Measurements from ENCODE around the gene OCRL. TPM values are rescaled to one million over a fixed set of nuclear protein-coding genes. Genes with fewer than 3 reads are reported as not detected.

Gene OCRL
- total and polyA plus RNA-seq, 2 experiments from 2014 or later = 3.9 to 16.5 TPM

DNA sequence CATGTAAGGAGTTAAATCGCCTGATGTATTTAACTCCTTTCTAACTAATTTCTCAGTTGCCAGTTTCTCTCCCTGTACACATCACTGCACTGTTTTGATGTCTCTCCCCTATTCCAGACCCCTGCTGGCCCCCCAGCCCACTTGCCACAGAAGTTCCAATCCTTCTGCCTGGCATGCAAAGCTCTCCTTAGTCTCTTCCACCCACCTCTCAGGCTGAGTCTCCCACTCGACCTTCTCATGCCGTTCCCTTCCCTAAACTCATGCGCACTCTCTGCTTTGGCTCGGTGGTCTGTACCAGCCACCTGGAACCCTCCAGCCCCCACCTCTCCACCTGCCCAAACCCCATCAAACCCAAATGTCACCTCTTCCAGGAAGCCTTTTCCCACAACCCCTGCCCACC lies 57.8 kb downstream of the OCRL start (continued):
- TF ChIP-seq, protein P1, sequence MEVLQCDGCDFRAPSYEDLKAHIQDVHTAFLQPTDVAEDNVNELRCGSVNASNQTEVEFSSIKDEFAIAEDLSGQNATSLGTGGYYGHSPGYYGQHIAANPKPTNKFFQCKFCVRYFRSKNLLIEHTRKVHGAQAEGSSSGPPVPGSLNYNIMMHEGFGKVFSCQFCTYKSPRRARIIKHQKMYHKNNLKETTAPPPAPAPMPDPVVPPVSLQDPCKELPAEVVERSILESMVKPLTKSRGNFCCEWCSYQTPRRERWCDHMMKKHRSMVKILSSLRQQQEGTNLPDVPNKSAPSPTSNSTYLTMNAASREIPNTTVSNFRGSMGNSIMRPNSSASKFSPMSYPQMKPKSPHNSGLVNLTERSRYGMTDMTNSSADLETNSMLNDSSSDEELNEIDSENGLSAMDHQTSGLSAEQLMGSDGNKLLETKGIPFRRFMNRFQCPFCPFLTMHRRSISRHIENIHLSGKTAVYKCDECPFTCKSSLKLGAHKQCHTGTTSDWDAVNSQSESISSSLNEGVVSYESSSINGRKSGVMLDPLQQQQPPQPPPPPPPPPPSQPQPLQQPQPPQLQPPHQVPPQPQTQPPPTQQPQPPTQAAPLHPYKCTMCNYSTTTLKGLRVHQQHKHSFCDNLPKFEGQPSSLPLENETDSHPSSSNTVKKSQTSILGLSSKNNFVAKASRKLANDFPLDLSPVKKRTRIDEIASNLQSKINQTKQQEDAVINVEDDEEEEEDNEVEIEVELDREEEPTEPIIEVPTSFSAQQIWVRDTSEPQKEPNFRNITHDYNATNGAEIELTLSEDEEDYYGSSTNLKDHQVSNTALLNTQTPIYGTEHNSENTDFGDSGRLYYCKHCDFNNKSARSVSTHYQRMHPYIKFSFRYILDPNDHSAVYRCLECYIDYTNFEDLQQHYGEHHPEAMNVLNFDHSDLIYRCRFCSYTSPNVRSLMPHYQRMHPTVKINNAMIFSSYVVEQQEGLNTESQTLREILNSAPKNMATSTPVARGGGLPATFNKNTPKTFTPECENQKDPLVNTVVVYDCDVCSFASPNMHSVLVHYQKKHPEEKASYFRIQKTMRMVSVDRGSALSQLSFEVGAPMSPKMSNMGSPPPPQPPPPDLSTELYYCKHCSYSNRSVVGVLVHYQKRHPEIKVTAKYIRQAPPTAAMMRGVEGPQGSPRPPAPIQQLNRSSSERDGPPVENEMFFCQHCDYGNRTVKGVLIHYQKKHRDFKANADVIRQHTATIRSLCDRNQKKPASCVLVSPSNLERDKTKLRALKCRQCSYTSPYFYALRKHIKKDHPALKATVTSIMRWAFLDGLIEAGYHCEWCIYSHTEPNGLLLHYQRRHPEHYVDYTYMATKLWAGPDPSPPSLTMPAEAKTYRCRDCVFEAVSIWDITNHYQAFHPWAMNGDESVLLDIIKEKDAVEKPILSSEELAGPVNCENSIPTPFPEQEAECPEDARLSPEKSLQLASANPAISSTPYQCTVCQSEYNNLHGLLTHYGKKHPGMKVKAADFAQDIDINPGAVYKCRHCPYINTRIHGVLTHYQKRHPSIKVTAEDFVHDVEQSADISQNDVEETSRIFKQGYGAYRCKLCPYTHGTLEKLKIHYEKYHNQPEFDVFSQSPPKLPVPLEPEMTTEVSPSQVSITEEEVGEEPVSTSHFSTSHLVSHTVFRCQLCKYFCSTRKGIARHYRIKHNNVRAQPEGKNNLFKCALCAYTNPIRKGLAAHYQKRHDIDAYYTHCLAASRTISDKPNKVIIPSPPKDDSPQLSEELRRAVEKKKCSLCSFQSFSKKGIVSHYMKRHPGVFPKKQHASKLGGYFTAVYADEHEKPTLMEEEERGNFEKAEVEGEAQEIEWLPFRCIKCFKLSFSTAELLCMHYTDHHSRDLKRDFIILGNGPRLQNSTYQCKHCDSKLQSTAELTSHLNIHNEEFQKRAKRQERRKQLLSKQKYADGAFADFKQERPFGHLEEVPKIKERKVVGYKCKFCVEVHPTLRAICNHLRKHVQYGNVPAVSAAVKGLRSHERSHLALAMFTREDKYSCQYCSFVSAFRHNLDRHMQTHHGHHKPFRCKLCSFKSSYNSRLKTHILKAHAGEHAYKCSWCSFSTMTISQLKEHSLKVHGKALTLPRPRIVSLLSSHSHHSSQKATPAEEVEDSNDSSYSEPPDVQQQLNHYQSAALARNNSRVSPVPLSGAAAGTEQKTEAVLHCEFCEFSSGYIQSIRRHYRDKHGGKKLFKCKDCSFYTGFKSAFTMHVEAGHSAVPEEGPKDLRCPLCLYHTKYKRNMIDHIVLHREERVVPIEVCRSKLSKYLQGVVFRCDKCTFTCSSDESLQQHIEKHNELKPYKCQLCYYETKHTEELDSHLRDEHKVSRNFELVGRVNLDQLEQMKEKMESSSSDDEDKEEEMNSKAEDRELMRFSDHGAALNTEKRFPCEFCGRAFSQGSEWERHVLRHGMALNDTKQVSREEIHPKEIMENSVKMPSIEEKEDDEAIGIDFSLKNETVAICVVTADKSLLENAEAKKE (CRISPR knock-in tag; IDR thresholded peaks at IDR 0.05) = no peak
- TF ChIP-seq JUNB (IDR thresholded peaks at IDR 0.05; ENCODE audit: unreplicated experiment) = no peak
- TF ChIP-seq, protein P2, sequence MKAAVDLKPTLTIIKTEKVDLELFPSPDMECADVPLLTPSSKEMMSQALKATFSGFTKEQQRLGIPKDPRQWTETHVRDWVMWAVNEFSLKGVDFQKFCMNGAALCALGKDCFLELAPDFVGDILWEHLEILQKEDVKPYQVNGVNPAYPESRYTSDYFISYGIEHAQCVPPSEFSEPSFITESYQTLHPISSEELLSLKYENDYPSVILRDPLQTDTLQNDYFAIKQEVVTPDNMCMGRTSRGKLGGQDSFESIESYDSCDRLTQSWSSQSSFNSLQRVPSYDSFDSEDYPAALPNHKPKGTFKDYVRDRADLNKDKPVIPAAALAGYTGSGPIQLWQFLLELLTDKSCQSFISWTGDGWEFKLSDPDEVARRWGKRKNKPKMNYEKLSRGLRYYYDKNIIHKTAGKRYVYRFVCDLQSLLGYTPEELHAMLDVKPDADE (IDR thresholded peaks at IDR 0.05) = no peak
- TF ChIP-seq EZH2phosphoT487 (IDR thresholded peaks at IDR 0.05; ENCODE audit: unreplicated experiment) = no peak
- TF ChIP-seq EZH2 (IDR thresholded peaks at IDR 0.05; ENCODE audit: low read depth, unreplicated experiment) = no peak
- no peak for TF ChIP-seq POLR2AphosphoS5 (IDR thresholded peaks at IDR 0.05; ENCODE audit: low read depth)
- TF ChIP-seq ZNF331 (CRISPR knock-in tag; IDR thresholded peaks at IDR 0.05; ENCODE audit: low read depth) = no peak
- no peak for TF ChIP-seq STAT1 (IDR thresholded peaks at IDR 0.05; ENCODE audit: unreplicated experiment)
- TF ChIP-seq ZNF114 (CRISPR knock-in tag; IDR thresholded peaks at IDR 0.05) = no peak
- TF ChIP-seq CREB1 (CRISPR knock-in tag; IDR thresholded peaks at IDR 0.05; ENCODE audit: low read depth) = no peak

DNA sequence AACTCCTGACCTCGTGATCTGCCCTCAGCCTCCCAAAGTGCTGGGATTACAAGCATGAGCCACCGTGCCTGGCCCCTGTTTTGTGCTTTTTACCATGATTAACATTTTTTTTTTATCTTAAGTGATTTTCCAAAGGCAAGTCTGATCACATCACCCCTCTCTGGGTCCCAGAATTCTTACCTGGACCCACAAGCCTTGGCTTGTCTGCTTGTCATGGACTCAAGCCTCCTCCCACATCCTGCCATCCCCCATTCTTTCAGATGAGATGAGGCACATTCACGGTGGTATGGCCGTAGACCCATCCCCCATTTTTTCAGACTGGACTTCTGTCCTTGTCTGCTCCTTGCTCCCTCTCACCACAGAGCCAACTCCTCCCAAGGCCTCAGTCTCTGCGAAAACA lies 59.4 kb downstream of the OCRL start:
- Mint-ChIP-seq H3K27ac (peak overlapping the region; percentile 88), H3K4me3 (no peak overlapping the region), H3K27me3 (ENCODE audit: insufficient read depth, low read depth, poor library complexity) (peaks cover 1% of the 10 kb centered on the region), H3K4me1 (peaks cover 14% of the 10 kb centered on the region), H3K36me3 (ENCODE audit: low read depth) (peaks cover 7% of the 10 kb centered on the region; the same call in 1 of the 3 replicates), H3K9me3 (no peaks in the 10 kb centered on the region; the same call in 2 of the 3 replicates)
- H3K27me3 ChIP-seq (ENCODE audit: insufficient read depth) = no peaks in the 10 kb centered on the region
- no peak overlapping the region for H2AFZ ChIP-seq
- H4K20me1 ChIP-seq (replicated peaks; ENCODE audit: insufficient read depth) = no peaks in the 10 kb centered on the region
- no peak overlapping the region for H3K4me2 ChIP-seq
- H3K79me2 ChIP-seq (replicated peaks; ENCODE audit: insufficient read depth) = no peaks in the 10 kb centered on the region
- H3F3A ChIP-seq (replicated peaks; ENCODE audit: low read depth) = no peaks in the 10 kb centered on the region
- H3K27ac ChIP-seq (ENCODE audit: low read depth) = no peak overlapping the region
- ATAC-seq (no peak), DNase-seq (ENCODE audit: low spot score) (no peak)
- H3K4me1 ChIP-seq (ENCODE audit: insufficient read depth) = no peaks in the 10 kb centered on the region
- no peaks in the 10 kb centered on the region for H3K36me3 ChIP-seq (ENCODE audit: insufficient read depth)
- H3K9me2 ChIP-seq (ENCODE audit: insufficient read depth) = no peaks in the 10 kb centered on the region
- TF ChIP-seq STAT1 (IDR thresholded peaks at IDR 0.05; ENCODE audit: unreplicated experiment) (no peak), ZNF114 (CRISPR knock-in tag; IDR thresholded peaks at IDR 0.05) (no peak), NANOG (IDR thresholded peaks at IDR 0.05; ENCODE audit: borderline replicate concordance) (no peak), CREB1 (CRISPR knock-in tag; IDR thresholded peaks at IDR 0.05; ENCODE audit: low read depth) (no peak)
- H3K4me3 ChIP-seq = no peak overlapping the region
